ENCODE measurements around the gene AHCYL2.

AHCYL2 gene

GRCh38 chr7:129224251-129225205 lies at the start of gene AHCYL2:
TSS of gene AHCYL2 (plus strand) at chr7:129225030.
- peak; percentile 94 to 96 for DNase-seq (ENCODE audit: low read depth in 2 of 2)

GRCh38 chr7:129176916-129177710 lies 47.7 kb upstream of the AHCYL2 start:
- no peak for DNase-seq (ENCODE audit: low read depth in 2 of 2)

- no peak for DNase-seq (ENCODE audit: low read depth in 2 of 2)
Measured at GRCh38 chr7:129184981-129185670, 39.7 kb upstream of the AHCYL2 start.

GRCh38 chr7:129186749-129187260 lies 38.0 kb upstream of the AHCYL2 start:
- DNase-seq (ENCODE audit: low read depth in 2 of 2): no peak

GRCh38 chr7:129187681-129188371 lies 37.0 kb upstream of the AHCYL2 start:
- DNase-seq (ENCODE audit: low read depth in 2 of 2): no peak

- DNase-seq (ENCODE audit: low read depth in 2 of 2): no peak
Measured at GRCh38 chr7:129188372-129188891, 36.4 kb upstream of the AHCYL2 start, which contains the start of gene SMO. TSS of gene SMO (plus strand) at chr7:129188633. CDS start at chr7:129189152, 519 bp downstream.

- no peak for DNase-seq (ENCODE audit: low read depth in 2 of 2)
Measured at GRCh38 chr7:129188892-129189660, 35.8 kb upstream of the AHCYL2 start.

- DNase-seq (ENCODE audit: low read depth in 2 of 2): no peak
Measured at GRCh38 chr7:129189661-129190310, 35.0 kb upstream of the AHCYL2 start.

GRCh38 chr7:129191272-129191671 lies 33.6 kb upstream of the AHCYL2 start:
- DNase-seq (ENCODE audit: low read depth in 2 of 2): no peak

- no peak for DNase-seq (ENCODE audit: low read depth in 2 of 2)
Measured at GRCh38 chr7:129193892-129194291, 30.9 kb upstream of the AHCYL2 start.

- no peak for DNase-seq (ENCODE audit: low read depth in 2 of 2)
Measured at GRCh38 chr7:129197771-129198170, 27.1 kb upstream of the AHCYL2 start.

- no peak for DNase-seq (ENCODE audit: low read depth in 2 of 2)
Measured at GRCh38 chr7:129199406-129199805, 25.4 kb upstream of the AHCYL2 start.

- DNase-seq (ENCODE audit: low read depth in 2 of 2): no peak
Measured at GRCh38 chr7:129202058-129202777, 22.6 kb upstream of the AHCYL2 start.

- no peak for DNase-seq (ENCODE audit: low read depth in 2 of 2)
Measured at GRCh38 chr7:129203050-129203741, 21.6 kb upstream of the AHCYL2 start.

GRCh38 chr7:129205126-129205818 lies 19.6 kb upstream of the AHCYL2 start:
- DNase-seq (ENCODE audit: low read depth in 2 of 2): no peak

- no peak for DNase-seq (ENCODE audit: low read depth in 2 of 2)
Measured at GRCh38 chr7:129205987-129206785, 18.6 kb upstream of the AHCYL2 start.

- no peak for DNase-seq (ENCODE audit: low read depth in 2 of 2)
Measured at GRCh38 chr7:129208667-129209066, 16.2 kb upstream of the AHCYL2 start.

All from stimulated activated CD4-positive, alpha-beta T cell treated with anti-CD3 and anti-CD28 coated beads, Interleukin-1b, Interleukin-23, amount 100 ng/mL, for 1 hour (primary cell).